Ectodermal cell (in vitro differentiated cells): Measurements from ENCODE around the gene TBC1D8B.

Experiments used
- H3K27ac ChIP-seq: 2 replicates; pipeline ENCODE4 v1.7.0; 2013; ENCODE audit warnings: mild to moderate bottlenecking, low read depth, low read length; ENCODE audit not compliant: insufficient read depth, poor library complexity, severe bottlenecking
- H3K27me3 ChIP-seq: 2 replicates; pipeline ENCODE4 v1.7.0; 2013; ENCODE audit warnings: mild to moderate bottlenecking, low read length; ENCODE audit not compliant: insufficient read depth, control insufficient read depth, poor library complexity, severe bottlenecking
- H3K36me3 ChIP-seq: one replicate; pipeline ENCODE4 v1.7.0; 2013; ENCODE audit warnings: low read length; ENCODE audit not compliant: control insufficient read depth, insufficient read depth
- H3K4me1 ChIP-seq: one replicate; pipeline ENCODE4 v1.7.0; 2013; ENCODE audit warnings: low read length; ENCODE audit not compliant: control insufficient read depth, insufficient read depth
- H3K4me3 ChIP-seq: 2 replicates; pipeline ENCODE4 v1.7.0; 2013; ENCODE audit warnings: low read depth, low read length, control low read depth; ENCODE audit not compliant: insufficient read depth
- H3K9me3 ChIP-seq: 2 replicates; pipeline ENCODE4 v1.7.0; 2013; ENCODE audit warnings: mild to moderate bottlenecking, low read length, moderate library complexity; ENCODE audit not compliant: control insufficient read depth
- WGBS, 2 experiments: methylation state at CpG; one replicate each; pipeline ENCODE4 v1.1.7; 2013; ENCODE audit warnings: missing lambda C conversion rate in 2 of 2; 5-methylcytosine and 5-hydroxymethylcytosine counted together

TBC1D8B gene

GRCh38 chrX:106897259-106897658 is 94.8 kb downstream of the TBC1D8B start:
- Histone ChIP-seq H3K4me1 (no peaks in the 10 kb centered on the region), H3K27me3 (no peaks in the 10 kb centered on the region), H3K36me3 (no peaks in the 10 kb centered on the region), H3K4me3 (no peak overlapping the region), H3K27ac (no peak overlapping the region), H3K9me3 (no peaks in the 10 kb centered on the region)
- 88 to 89% methylated on average over 5 to 6 of the region's 6 CpGs for WGBS, 2 experiments

DNA sequence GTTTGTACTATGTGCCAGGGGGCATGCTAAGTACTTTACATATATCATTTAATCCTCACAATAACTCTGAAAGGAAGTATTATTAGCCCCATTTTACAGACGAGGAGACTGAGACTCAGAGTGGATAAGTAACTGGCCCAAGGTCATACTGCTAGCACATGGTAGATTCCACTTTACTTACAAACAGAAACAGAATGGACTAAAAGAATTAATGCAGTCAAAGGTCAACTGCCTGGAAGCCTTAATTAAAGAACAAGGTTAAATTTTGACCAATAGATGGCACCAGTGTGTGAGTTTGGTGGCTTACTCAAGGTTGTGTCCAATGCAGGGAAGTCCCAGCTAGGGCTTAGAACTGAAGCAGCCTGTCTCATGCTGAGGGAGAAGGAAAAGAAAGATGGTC is 96.0 kb downstream of the TBC1D8B start:
- Histone ChIP-seq H3K27me3 (no peaks in the 10 kb centered on the region), H3K4me1 (no peaks in the 10 kb centered on the region), H3K9me3 (no peaks in the 10 kb centered on the region), H3K4me3 (no peak overlapping the region), H3K27ac (no peak overlapping the region), H3K36me3 (no peaks in the 10 kb centered on the region)
- WGBS, 2 experiments = 36% methylated on average over 1 of the region's 1 CpG; no CpG with 5 or more reads in 1 of the 2 experiments

GRCh38 chrX:106899276-106899675 is 96.8 kb downstream of the TBC1D8B start:
- 51 to 52% methylated on average over 2 of the region's 2 CpGs for WGBS, 2 experiments
- Histone ChIP-seq H3K36me3 (no peaks in the 10 kb centered on the region), H3K9me3 (no peaks in the 10 kb centered on the region), H3K27ac (no peak overlapping the region), H3K4me1 (no peaks in the 10 kb centered on the region), H3K4me3 (no peak overlapping the region), H3K27me3 (no peaks in the 10 kb centered on the region)

GRCh38 chrX:106899841-106900240 is 97.4 kb downstream of the TBC1D8B start:
- Histone ChIP-seq H3K4me1 (no peaks in the 10 kb centered on the region), H3K27me3 (no peaks in the 10 kb centered on the region), H3K9me3 (no peaks in the 10 kb centered on the region), H3K27ac (no peak overlapping the region), H3K4me3 (no peak overlapping the region), H3K36me3 (no peaks in the 10 kb centered on the region)
- WGBS, 2 experiments = 86 to 88% methylated on average over 1 of the region's 1 CpG

DNA sequence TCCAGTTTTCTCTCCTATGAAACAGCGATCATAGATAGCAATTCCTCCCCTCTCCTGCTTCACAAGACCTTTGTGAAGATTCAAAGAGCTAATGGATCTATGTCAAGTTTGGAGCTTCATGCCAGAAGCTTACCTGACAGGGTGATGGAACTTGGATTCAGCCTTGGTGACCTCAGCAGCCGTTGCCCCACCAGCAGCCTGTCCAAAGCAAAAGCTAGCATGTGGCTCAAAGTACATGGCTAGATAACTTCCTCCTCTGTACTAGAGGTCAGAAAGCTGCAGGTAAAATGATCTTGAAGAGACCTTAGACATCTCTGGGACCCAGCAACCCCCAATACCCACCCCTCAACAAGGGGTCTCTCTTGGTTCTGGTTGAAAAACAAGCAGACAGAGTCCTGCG is 98.9 kb downstream of the TBC1D8B start:
- H3K4me3 ChIP-seq = no peak overlapping the region
- H3K9me3 ChIP-seq = no peaks in the 10 kb centered on the region
- H3K4me1 ChIP-seq = no peaks in the 10 kb centered on the region
- WGBS, 2 experiments = 97 to 100% methylated on average over 2 to 3 of the region's 3 CpGs
- no peak overlapping the region for H3K27ac ChIP-seq
- H3K27me3 ChIP-seq = no peaks in the 10 kb centered on the region
- no peaks in the 10 kb centered on the region for H3K36me3 ChIP-seq

DNA sequence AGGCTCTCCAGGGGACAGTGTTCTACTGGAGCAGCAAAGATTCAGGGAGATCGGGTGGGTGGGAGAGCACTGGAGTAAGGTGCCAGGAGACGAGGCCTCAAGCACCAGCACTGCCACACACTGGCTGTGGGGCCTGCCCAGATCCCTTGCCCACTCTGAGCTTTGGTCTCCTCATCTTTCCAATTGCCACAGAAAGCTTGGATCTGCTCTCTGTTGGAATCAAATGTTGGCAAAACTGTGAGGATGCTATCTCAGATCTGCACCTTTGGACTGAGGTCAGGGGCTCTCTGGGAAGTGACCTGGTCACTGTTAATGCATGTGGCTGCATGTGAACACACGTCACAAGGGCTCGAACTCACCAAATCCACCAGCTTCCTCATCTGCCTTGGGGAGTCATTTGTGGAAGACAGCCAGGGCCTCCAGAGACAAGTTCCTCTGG is 99.3 kb downstream of the TBC1D8B start:
- WGBS, 2 experiments = 93 to 96% methylated on average over 3 to 4 of the region's 4 CpGs
- Histone ChIP-seq H3K27ac (no peak overlapping the region), H3K9me3 (no peaks in the 10 kb centered on the region), H3K36me3 (no peaks in the 10 kb centered on the region), H3K4me3 (no peak overlapping the region), H3K27me3 (no peaks in the 10 kb centered on the region), H3K4me1 (no peaks in the 10 kb centered on the region)

- no peaks in the 10 kb centered on the region for H3K36me3 ChIP-seq
- H3K27ac ChIP-seq = no peak overlapping the region
- no peaks in the 10 kb centered on the region for H3K27me3 ChIP-seq
- no peaks in the 10 kb centered on the region for H3K9me3 ChIP-seq
- H3K4me3 ChIP-seq = no peak overlapping the region
- H3K4me1 ChIP-seq = no peaks in the 10 kb centered on the region
- WGBS, 2 experiments = 97 to 100% methylated on average over 1 to 2 of the region's 2 CpGs
These were observed 100.2 kb downstream of the TBC1D8B start for GRCh38 chrX:106902684-106903083.

DNA sequence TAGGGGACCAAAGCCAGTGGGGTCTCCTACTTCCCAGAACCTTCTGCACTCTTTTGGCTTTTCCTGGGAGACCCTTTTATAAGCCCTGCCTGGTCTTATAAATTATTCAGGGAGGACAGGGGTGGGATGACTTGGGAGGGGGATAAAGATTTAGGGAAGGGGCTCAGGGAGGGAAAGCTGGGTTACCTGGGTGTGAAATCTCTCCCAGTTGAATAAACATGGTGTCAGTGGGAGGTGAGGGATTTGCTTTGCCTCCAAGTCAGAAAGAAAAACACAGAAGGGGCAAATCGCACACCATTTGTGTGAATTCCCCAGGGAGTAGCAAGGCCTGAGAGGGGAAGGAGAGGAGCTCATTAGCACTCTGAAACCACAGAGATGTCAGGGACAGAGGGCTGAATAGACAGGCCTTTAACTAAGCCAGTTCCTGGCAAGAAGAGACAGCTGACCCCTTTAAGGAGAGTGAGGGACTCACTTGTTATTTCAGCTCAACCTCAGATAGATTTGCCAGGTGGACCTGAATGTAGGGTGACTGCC is 100.9 kb downstream of the TBC1D8B start, which contains the start of gene RIPPLY1:
Gene RIPPLY1 (minus strand): TSS at position 51 of the 534 bp plus-strand sequence. CDS start 54 bp downstream, outside the sequence.
- H3K4me3 ChIP-seq = no peak within 1 kb of the TSS
- no peaks in the 10 kb centered on the region for H3K36me3 ChIP-seq
- no peaks in the 10 kb centered on the region for H3K27me3 ChIP-seq
- WGBS, 2 experiments = 16 to 19% methylated on average over 1 of the region's 1 CpG
- no peak within 1 kb of the TSS for H3K27ac ChIP-seq
- H3K9me3 ChIP-seq = no peaks in the 10 kb centered on the region
- no peaks in the 10 kb centered on the region for H3K4me1 ChIP-seq

- no peak overlapping the region for H3K27ac ChIP-seq
- WGBS, 2 experiments = 90 to 91% methylated on average over 5 of the region's 5 CpGs
These were observed 101.5 kb downstream of the TBC1D8B start for GRCh38 chrX:106903856-106904528.

GRCh38 chrX:106905064-106905708 is 102.7 kb downstream of the TBC1D8B start:
- Histone ChIP-seq H3K4me1 (no peaks in the 10 kb centered on the region), H3K4me3 (no peak overlapping the region), H3K27me3 (no peaks in the 10 kb centered on the region), H3K27ac (no peak overlapping the region), H3K9me3 (no peaks in the 10 kb centered on the region), H3K36me3 (no peaks in the 10 kb centered on the region)
- 89 to 95% methylated on average over 4 to 5 of the region's 5 CpGs for WGBS, 2 experiments

More at GRCh38 chrX:106903856-106904528, 101.5 kb downstream of the TBC1D8B start:
- no peaks in the 10 kb centered on the region for H3K36me3 ChIP-seq
- no peaks in the 10 kb centered on the region for H3K27me3 ChIP-seq
- no peaks in the 10 kb centered on the region for H3K9me3 ChIP-seq
- no peaks in the 10 kb centered on the region for H3K4me1 ChIP-seq
- H3K4me3 ChIP-seq = no peak overlapping the region
